Vagina (tissue), 2 donors: ENCODE results near the gene TARS2. TPM values are rescaled to one million over a fixed set of nuclear protein-coding genes. Genes with fewer than 3 reads are reported as not detected.

Experiments
- DNase-seq, 2 donors: peaks; one replicate each; pipeline ENCODE4 v3.0.0-alpha.2; 2017; ENCODE audit errors: extremely low spot score in 2 of 2
- H3K27ac ChIP-seq: fragments of 200-600 bp; sonication (generic); one replicate; pipeline ENCODE4 v1.5.1; 2019
- H3K27me3 ChIP-seq: fragments of 200-600 bp; sonication (generic); one replicate; pipeline ENCODE4 v1.5.1; 2019
- H3K36me3 ChIP-seq, 2 donors: fragments of 200-600 bp; sonication (generic); one replicate each; pipeline ENCODE4 v1.5.1; 2017 to 2019
- H3K4me1 ChIP-seq: fragments of 200-600 bp; sonication (generic); one replicate; pipeline ENCODE4 v1.5.1; 2019
- H3K4me3 ChIP-seq, 2 donors: fragments of 200-600 bp; sonication (generic); 1 replicate in 1 of 2; 2 replicates in 1 of 2; pipeline ENCODE4 v1.5.1; 2016 to 2019
- H3K9me3 ChIP-seq: fragments of 200-600 bp; sonication (generic); one replicate; pipeline ENCODE4 v1.5.1; 2019
- CTCF ChIP-seq, 3 experiments: fragments of 450-650 bp in 2 of 3; fragments of 200-600 bp in 1 of 3; sonication (generic) in 1 of 3; IDR thresholded peaks; one replicate each; pipeline ENCODE4 v1.5.1; 2017 to 2019; ENCODE audit warnings: antibody characterized with exemption in 3 of 3, mild to moderate bottlenecking in 2 of 3, moderate library complexity in 2 of 3
- POLR2A ChIP-seq, 2 donors: fragments of 450-650 bp; IDR thresholded peaks; one replicate each; pipeline ENCODE4 v1.6.1; 2017; ENCODE audit warnings: antibody characterized with exemption in 2 of 2, mild to moderate bottlenecking in 2 of 2, moderate library complexity in 2 of 2
- POLR2AphosphoS5 ChIP-seq, 2 donors: sonication (generic); formaldehyde crosslinking; IDR thresholded peaks; one replicate each; pipeline ENCODE4 v1.9.0; 2017; ENCODE audit warnings: antibody characterized with exemption in 2 of 2, mild to moderate bottlenecking in 2 of 2, low read depth in 1 of 2; ENCODE audit not compliant: insufficient read depth in 1 of 2
- intact Hi-C: fragments of 100-400 bp; cut with DNase I; formaldehyde crosslinking; loops from one replicate; pipeline ENCODE4 v1.15.1; 2023
- total RNA-seq: library from RNA; depleted of rRNA; stranded (reverse); fragments of >200 nt; gene quantifications from one replicate; pipeline ENCODE4 v1.2.3, GENCODE V29; 2016

TARS2 gene
- total RNA-seq, 1 donor from 2014 or later, result 17.4 TPM

DNA sequence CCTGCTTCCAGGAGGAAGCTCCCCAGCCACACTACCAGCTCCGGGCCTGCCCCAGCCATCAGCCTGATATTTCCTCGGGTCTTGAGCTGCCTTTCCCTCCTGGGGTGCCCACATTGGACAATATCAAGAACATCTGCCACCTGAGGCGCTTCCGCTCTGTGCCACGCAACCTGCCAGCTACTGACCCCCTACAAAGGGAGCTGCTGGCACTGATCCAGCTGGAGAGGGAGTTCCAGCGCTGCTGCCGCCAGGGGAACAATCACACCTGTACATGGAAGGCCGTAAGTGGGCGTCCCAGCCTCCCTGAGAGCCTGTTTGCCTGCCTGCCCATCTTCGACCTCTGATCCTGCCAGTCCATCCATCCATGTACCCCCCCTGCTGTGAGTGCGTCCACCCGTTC is 24.3 kb downstream of the TARS2 start:
- Histone ChIP-seq H3K36me3 (peaks cover 0 to 14% of the 10 kb centered on the region in 2 donors), H3K27me3 (no peaks in the 10 kb centered on the region), H3K4me1 (peaks cover 54% of the 10 kb centered on the region), H3K27ac (peak overlapping the region; percentile 91), H3K9me3 (no peaks in the 10 kb centered on the region), H3K4me3 (peak overlapping the region in 1 of 2 donors; percentile 7)
- TF ChIP-seq CTCF (IDR thresholded peaks at IDR 0.05) (no peak), POLR2A (IDR thresholded peaks at IDR 0.05) (no peak), POLR2AphosphoS5 (IDR thresholded peaks at IDR 0.05; ENCODE audit: insufficient read depth in 1 of 2, low read depth in 1 of 2) (no peak)
- no peak for DNase-seq
- intact Hi-C loops, result no loop called here

- no peak for DNase-seq
- Histone ChIP-seq H3K27ac (peak overlapping the region; percentile 91), H3K27me3 (no peaks in the 10 kb centered on the region), H3K4me3 (peak overlapping the region in 1 of 2 donors; percentile 7), H3K36me3 (peaks cover 0 to 8% of the 10 kb centered on the region in 2 donors), H3K4me1 (peaks cover 54% of the 10 kb centered on the region), H3K9me3 (no peaks in the 10 kb centered on the region)
- TF ChIP-seq CTCF (IDR thresholded peaks at IDR 0.05) (no peak), POLR2A (IDR thresholded peaks at IDR 0.05) (no peak), POLR2AphosphoS5 (IDR thresholded peaks at IDR 0.05; ENCODE audit: insufficient read depth in 1 of 2, low read depth in 1 of 2) (no peak)
- intact Hi-C loops, result no loop called here
These were observed 24.9 kb downstream of the TARS2 start for GRCh38 chr1:150511985-150512660.

GRCh38 chr1:150512846-150513245 is 25.6 kb downstream of the TARS2 start:
- H3K9me3 ChIP-seq, result no peaks in the 10 kb centered on the region
- H3K27ac ChIP-seq, result peak overlapping the region; percentile 91
- no peak overlapping the region for H3K4me3 ChIP-seq
- TF ChIP-seq CTCF (IDR thresholded peaks at IDR 0.05) (no peak), POLR2AphosphoS5 (IDR thresholded peaks at IDR 0.05; ENCODE audit: insufficient read depth in 1 of 2, low read depth in 1 of 2) (no peak), POLR2A (IDR thresholded peaks at IDR 0.05) (no peak)
- DNase-seq, result no peak
- intact Hi-C loops, result no loop called here
- peaks cover 48% of the 10 kb centered on the region for H3K4me1 ChIP-seq
- H3K36me3 ChIP-seq, result peaks cover 0 to 6% of the 10 kb centered on the region in 2 donors
- no peaks in the 10 kb centered on the region for H3K27me3 ChIP-seq

DNA sequence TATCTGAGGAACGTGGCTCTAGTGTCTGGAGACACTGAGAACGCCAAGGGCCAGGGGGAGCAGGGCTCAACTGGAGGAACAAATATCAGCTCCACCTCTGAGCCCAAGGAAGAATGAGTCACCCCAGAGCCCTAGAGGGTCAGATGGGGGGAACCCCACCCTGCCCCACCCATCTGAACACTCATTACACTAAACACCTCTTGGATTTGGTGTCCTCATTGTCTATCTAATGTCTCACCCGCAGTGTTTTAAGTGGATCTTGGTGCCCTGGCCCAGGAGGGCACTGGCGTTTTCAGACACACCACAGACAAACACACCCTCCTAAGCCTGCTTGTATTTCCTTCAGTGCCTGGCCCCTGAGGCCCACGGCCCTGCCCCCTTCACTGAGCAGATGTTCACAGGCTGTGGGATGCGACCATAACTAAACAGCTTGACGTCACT is 26.2 kb downstream of the TARS2 start:
- Histone ChIP-seq H3K36me3 (peaks cover 0 to 6% of the 10 kb centered on the region in 2 donors), H3K9me3 (no peaks in the 10 kb centered on the region), H3K27ac (peak overlapping the region; percentile 91), H3K27me3 (no peaks in the 10 kb centered on the region), H3K4me1 (peaks cover 42% of the 10 kb centered on the region), H3K4me3 (no peak overlapping the region)
- TF ChIP-seq POLR2AphosphoS5 (IDR thresholded peaks at IDR 0.05; ENCODE audit: insufficient read depth in 1 of 2, low read depth in 1 of 2), result no peak
- TF ChIP-seq POLR2A (IDR thresholded peaks at IDR 0.05), result no peak
- TF ChIP-seq CTCF (IDR thresholded peaks at IDR 0.05), result no peak
- DNase-seq, result no peak
- intact Hi-C loops, result no loop called here

GRCh38 chr1:150514260-150514659 is 27.0 kb downstream of the TARS2 start:
- peak overlapping the region; percentile 91 for H3K27ac ChIP-seq
- no peaks in the 10 kb centered on the region for H3K27me3 ChIP-seq
- H3K4me3 ChIP-seq, result no peak overlapping the region
- H3K36me3 ChIP-seq, result peaks cover 0 to 6% of the 10 kb centered on the region in 2 donors
- intact Hi-C loops, result no loop called here
- TF ChIP-seq POLR2A (IDR thresholded peaks at IDR 0.05) (no peak), CTCF (IDR thresholded peaks at IDR 0.05) (no peak)
- no peaks in the 10 kb centered on the region for H3K9me3 ChIP-seq
- peaks cover 33% of the 10 kb centered on the region for H3K4me1 ChIP-seq
- no peak for DNase-seq
